Liver (tissue), 9 donors: ENCODE data around the gene UBAP1. TPM values are rescaled to one million over a fixed set of nuclear protein-coding genes. Genes with fewer than 3 reads are reported as not detected.

Source experiments
- DNase-seq: peaks from one replicate; pipeline ENCODE4 v3.0.0-alpha.2; 2017; ENCODE audit warnings: low spot score
- H3K27ac ChIP-seq, 2 donors: one replicate each; pipeline ENCODE4 v1.7.0; 2013; ENCODE audit warnings: inconsistent platforms in 2 of 2, low read length in 2 of 2, control low read depth in 1 of 2, low read depth in 1 of 2, mild to moderate bottlenecking in 1 of 2
- H3K27me3 ChIP-seq, 4 donors: one replicate each; pipeline versions ENCODE4 v1.6.1 to v1.7.0; 2013; ENCODE audit warnings: low read length in 3 of 4, inconsistent platforms in 1 of 4, mild to moderate bottlenecking in 1 of 4, moderate library complexity in 1 of 4; ENCODE audit not compliant: control insufficient read depth in 4 of 4, insufficient read depth in 4 of 4
- H3K36me3 ChIP-seq, 4 donors: one replicate each; pipeline versions ENCODE4 v1.6.1 to v1.7.0; 2013; ENCODE audit warnings: low read length in 3 of 4, mild to moderate bottlenecking in 3 of 4, low read depth in 1 of 4, moderate library complexity in 1 of 4; ENCODE audit not compliant: control insufficient read depth in 4 of 4, insufficient read depth in 3 of 4
- H3K4me1 ChIP-seq, 4 donors: one replicate each; pipeline versions ENCODE4 v1.6.1 to v1.7.0; 2013; ENCODE audit warnings: low read length in 3 of 4, mild to moderate bottlenecking in 3 of 4, moderate library complexity in 1 of 4; ENCODE audit not compliant: control insufficient read depth in 4 of 4, insufficient read depth in 4 of 4
- H3K4me3 ChIP-seq, 3 donors: one replicate each; pipeline versions ENCODE4 v1.6.1 to v1.7.0; 2013; ENCODE audit warnings: low read length in 3 of 3, control low read depth in 1 of 3, low read depth in 1 of 3, mild to moderate bottlenecking in 1 of 3
- H3K9ac ChIP-seq, 2 donors: one replicate each; pipeline ENCODE4 v1.7.0; 2013; ENCODE audit warnings: low read length in 2 of 2, mild to moderate bottlenecking in 2 of 2, moderate library complexity in 2 of 2, control low read depth in 1 of 2, low read depth in 1 of 2
- H3K9me3 ChIP-seq, 4 donors: one replicate each; pipeline versions ENCODE4 v1.6.1 to v1.7.0; 2013; ENCODE audit warnings: low read length in 3 of 4; ENCODE audit not compliant: control insufficient read depth in 4 of 4
- EGR1 ChIP-seq, 2 donors: IDR thresholded peaks; 2 replicates each; pipeline ENCODE4 v1.6.1; 2016 to 2018; ENCODE audit warnings: antibody characterized with exemption in 2 of 2, low read depth in 2 of 2
- FOXA1 ChIP-seq: IDR thresholded peaks from 2 replicates; pipeline ENCODE4 v1.6.1; 2016; ENCODE audit warnings: antibody characterized with exemption
- FOXA2 ChIP-seq: IDR thresholded peaks from 2 replicates; pipeline ENCODE4 v1.6.1; 2016; ENCODE audit warnings: antibody characterized with exemption
- HNF4A ChIP-seq, 2 donors: conservative IDR thresholded peaks; 2 replicates each; pipeline ENCODE4 v1.6.1; 2016; ENCODE audit warnings: antibody characterized with exemption in 2 of 2, mild to moderate bottlenecking in 2 of 2
- HNF4G ChIP-seq: IDR thresholded peaks from 2 replicates; pipeline ENCODE4 v1.6.1; 2016; ENCODE audit warnings: antibody characterized with exemption
- JUND ChIP-seq, 2 donors: IDR thresholded peaks; 2 replicates each; pipeline ENCODE4 v1.6.1; 2016; ENCODE audit warnings: antibody characterized with exemption in 2 of 2
- NR2F2 ChIP-seq: IDR thresholded peaks from 2 replicates; pipeline ENCODE4 v1.6.1; 2016; ENCODE audit warnings: antibody characterized with exemption
- RAD21 ChIP-seq, 2 donors: IDR thresholded peaks; 2 replicates each; pipeline ENCODE4 v1.6.1; 2016; ENCODE audit warnings: antibody characterized with exemption in 2 of 2, mild to moderate bottlenecking in 2 of 2
- RXRA ChIP-seq, 2 donors: IDR thresholded peaks; 2 replicates each; pipeline ENCODE4 v1.6.1; 2017 to 2018; ENCODE audit warnings: antibody characterized with exemption in 2 of 2, mild to moderate bottlenecking in 1 of 2
- SP1 ChIP-seq: IDR thresholded peaks from 2 replicates; pipeline ENCODE4 v1.6.1; 2018; ENCODE audit warnings: antibody characterized with exemption, mild to moderate bottlenecking
- TAF1 ChIP-seq: conservative IDR thresholded peaks from 2 replicates; pipeline ENCODE4 v1.6.1; 2016; ENCODE audit warnings: antibody characterized with exemption, mild to moderate bottlenecking
- WGBS: extraction: QIAGEN DNeasy Blood & Tissue Kit; methylation state at CpG from one replicate; pipeline ENCODE4 v1.1.7; 2013; 5-methylcytosine and 5-hydroxymethylcytosine counted together
- polyA plus RNA-seq, 2 donors: library from polyadenylated mRNA; stranded (reverse) in 1 of 2; unstranded in 1 of 2; fragments of 200-250 nt in 1 of 2; fragments of >200 nt in 1 of 2; fragmentation: Nextera tagmentation in 1 of 2; extraction: Ambion mirVana in 1 of 2; gene quantifications; one replicate each; pipeline versions ENCODE4 v1.2.1 to v1.2.3, GENCODE V29; 2013 to 2015
- total RNA-seq, 2 donors: library from RNA; depleted of rRNA; stranded (reverse); fragments of >200 nt; gene quantifications; one replicate each; pipeline ENCODE4 v1.2.3, GENCODE V29; 2014
- TF ChIP-seq, protein P1 (sequence below): IDR thresholded peaks from 2 replicates; pipeline ENCODE4 v1.6.1; 2016; ENCODE audit warnings: antibody characterized with exemption, mild to moderate bottlenecking
- TF ChIP-seq, protein P2 (sequence below): IDR thresholded peaks from 2 replicates; pipeline ENCODE4 v1.6.1; 2016; ENCODE audit warnings: antibody characterized with exemption
- TF ChIP-seq, protein P3 (sequence below): IDR thresholded peaks from 2 replicates; pipeline ENCODE4 v1.6.1; 2016; ENCODE audit warnings: antibody characterized with exemption
- TF ChIP-seq, protein P4 (sequence below): fragments of 150-350 bp; IDR thresholded peaks from 2 replicates; pipeline ENCODE4 v1.5.1; 2017; ENCODE audit warnings: improper control_type of control experiment, low read depth, low read length; ENCODE audit not compliant: missing input control
- donor health status: healthy.
- donor health status: healthy.
- donor health status: healthy.
- donor health status: healthy.
- donor health status: healthy.

UBAP1 gene
- total and polyA plus RNA-seq, 4 donors = 21.2 to 31.6 (median 23.7) TPM

DNA sequence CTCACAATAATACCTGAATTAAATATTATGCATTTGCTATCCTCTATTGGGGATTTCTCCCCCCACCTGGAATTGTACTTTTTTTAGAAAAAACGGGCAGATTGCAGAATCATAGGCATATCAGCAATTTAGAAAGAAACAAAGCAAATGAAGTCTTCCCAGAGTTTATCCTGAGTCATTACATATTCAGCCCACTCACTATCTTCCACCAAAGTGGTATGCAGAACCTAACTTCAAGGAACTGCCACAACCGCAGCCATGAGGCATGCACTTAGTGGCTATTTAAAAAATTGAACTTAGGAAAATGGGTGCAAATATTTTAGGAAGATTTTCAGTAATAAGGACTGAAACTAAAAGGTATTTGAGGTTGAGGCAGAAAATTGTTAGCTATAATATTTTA, 48.6 kb downstream of the UBAP1 start:
- H3K36me3 ChIP-seq = no peaks in the 10 kb centered on the region
- H3K4me1 ChIP-seq = peaks cover 2 to 21% (median 19%) of the 10 kb centered on the region in 4 donors
- WGBS = 90% methylated on average over 2 of the region's 2 CpGs

DNA sequence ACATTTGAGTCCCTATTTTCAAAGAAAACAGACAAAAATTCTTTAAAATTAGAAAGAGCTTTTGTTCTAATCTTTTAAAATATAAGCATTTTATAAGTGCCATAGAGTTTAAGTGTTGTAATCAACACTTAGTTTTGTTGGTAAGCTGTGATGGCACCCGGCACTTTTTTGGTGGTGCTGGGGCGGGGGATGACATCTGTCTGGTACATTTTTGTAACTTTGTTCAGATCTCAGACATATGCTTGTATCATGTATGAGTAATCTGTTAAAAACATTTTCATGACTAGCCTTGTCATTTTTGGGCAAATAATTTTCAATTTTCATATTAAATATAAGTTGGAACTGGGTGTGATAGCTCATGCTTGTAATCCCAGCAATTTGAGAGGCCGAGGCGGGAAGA, 51.7 kb downstream of the UBAP1 start:
- Histone ChIP-seq H3K36me3 (peaks cover 0 to 9% (median 2%) of the 10 kb centered on the region in 4 donors), H3K27ac (no peak overlapping the region), H3K9ac (no peak overlapping the region), H3K9me3 (no peaks in the 10 kb centered on the region), H3K27me3 (no peaks in the 10 kb centered on the region), H3K4me3 (no peak overlapping the region), H3K4me1 (peaks cover 2 to 17% (median 16%) of the 10 kb centered on the region in 4 donors)
- WGBS = 97% methylated on average over 4 of the region's 4 CpGs
- DNase-seq = no peak
- TF ChIP-seq FOXA2 (no peak), JUND (IDR thresholded peaks at IDR 0.05) (no peak), HNF4A (conservative IDR thresholded peaks at IDR 0.05) (no peak), EGR1 (IDR thresholded peaks at IDR 0.05; ENCODE audit: low read depth in 2 of 2) (no peak), NR2F2 (no peak), RXRA (IDR thresholded peaks at IDR 0.05) (no peak), RAD21 (IDR thresholded peaks at IDR 0.05) (no peak)
- TF ChIP-seq, protein P1, sequence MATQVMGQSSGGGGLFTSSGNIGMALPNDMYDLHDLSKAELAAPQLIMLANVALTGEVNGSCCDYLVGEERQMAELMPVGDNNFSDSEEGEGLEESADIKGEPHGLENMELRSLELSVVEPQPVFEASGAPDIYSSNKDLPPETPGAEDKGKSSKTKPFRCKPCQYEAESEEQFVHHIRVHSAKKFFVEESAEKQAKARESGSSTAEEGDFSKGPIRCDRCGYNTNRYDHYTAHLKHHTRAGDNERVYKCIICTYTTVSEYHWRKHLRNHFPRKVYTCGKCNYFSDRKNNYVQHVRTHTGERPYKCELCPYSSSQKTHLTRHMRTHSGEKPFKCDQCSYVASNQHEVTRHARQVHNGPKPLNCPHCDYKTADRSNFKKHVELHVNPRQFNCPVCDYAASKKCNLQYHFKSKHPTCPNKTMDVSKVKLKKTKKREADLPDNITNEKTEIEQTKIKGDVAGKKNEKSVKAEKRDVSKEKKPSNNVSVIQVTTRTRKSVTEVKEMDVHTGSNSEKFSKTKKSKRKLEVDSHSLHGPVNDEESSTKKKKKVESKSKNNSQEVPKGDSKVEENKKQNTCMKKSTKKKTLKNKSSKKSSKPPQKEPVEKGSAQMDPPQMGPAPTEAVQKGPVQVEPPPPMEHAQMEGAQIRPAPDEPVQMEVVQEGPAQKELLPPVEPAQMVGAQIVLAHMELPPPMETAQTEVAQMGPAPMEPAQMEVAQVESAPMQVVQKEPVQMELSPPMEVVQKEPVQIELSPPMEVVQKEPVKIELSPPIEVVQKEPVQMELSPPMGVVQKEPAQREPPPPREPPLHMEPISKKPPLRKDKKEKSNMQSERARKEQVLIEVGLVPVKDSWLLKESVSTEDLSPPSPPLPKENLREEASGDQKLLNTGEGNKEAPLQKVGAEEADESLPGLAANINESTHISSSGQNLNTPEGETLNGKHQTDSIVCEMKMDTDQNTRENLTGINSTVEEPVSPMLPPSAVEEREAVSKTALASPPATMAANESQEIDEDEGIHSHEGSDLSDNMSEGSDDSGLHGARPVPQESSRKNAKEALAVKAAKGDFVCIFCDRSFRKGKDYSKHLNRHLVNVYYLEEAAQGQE = no peak
- TF ChIP-seq, protein P2, sequence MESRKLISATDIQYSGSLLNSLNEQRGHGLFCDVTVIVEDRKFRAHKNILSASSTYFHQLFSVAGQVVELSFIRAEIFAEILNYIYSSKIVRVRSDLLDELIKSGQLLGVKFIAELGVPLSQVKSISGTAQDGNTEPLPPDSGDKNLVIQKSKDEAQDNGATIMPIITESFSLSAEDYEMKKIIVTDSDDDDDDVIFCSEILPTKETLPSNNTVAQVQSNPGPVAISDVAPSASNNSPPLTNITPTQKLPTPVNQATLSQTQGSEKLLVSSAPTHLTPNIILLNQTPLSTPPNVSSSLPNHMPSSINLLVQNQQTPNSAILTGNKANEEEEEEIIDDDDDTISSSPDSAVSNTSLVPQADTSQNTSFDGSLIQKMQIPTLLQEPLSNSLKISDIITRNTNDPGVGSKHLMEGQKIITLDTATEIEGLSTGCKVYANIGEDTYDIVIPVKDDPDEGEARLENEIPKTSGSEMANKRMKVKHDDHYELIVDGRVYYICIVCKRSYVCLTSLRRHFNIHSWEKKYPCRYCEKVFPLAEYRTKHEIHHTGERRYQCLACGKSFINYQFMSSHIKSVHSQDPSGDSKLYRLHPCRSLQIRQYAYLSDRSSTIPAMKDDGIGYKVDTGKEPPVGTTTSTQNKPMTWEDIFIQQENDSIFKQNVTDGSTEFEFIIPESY = no peak

More for the DNA sequence above, 48.6 kb downstream of the UBAP1 start:
- Histone ChIP-seq H3K27ac (peak overlapping the region in 1 of 2 donors; percentile 25), H3K4me3 (no peak overlapping the region), H3K27me3 (no peaks in the 10 kb centered on the region), H3K9me3 (no peaks in the 10 kb centered on the region), H3K9ac (no peak overlapping the region)
- TF ChIP-seq, protein P1 = no peak
- TF ChIP-seq HNF4G (no peak), FOXA1 (no peak), RAD21 (IDR thresholded peaks at IDR 0.05) (no peak), TAF1 (no peak), SP1 (no peak), NR2F2 (no peak)
- TF ChIP-seq, protein P3, sequence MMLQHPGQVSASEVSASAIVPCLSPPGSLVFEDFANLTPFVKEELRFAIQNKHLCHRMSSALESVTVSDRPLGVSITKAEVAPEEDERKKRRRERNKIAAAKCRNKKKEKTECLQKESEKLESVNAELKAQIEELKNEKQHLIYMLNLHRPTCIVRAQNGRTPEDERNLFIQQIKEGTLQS = no peak
- TF ChIP-seq, protein P2 = no peak
- TF ChIP-seq, protein P4, sequence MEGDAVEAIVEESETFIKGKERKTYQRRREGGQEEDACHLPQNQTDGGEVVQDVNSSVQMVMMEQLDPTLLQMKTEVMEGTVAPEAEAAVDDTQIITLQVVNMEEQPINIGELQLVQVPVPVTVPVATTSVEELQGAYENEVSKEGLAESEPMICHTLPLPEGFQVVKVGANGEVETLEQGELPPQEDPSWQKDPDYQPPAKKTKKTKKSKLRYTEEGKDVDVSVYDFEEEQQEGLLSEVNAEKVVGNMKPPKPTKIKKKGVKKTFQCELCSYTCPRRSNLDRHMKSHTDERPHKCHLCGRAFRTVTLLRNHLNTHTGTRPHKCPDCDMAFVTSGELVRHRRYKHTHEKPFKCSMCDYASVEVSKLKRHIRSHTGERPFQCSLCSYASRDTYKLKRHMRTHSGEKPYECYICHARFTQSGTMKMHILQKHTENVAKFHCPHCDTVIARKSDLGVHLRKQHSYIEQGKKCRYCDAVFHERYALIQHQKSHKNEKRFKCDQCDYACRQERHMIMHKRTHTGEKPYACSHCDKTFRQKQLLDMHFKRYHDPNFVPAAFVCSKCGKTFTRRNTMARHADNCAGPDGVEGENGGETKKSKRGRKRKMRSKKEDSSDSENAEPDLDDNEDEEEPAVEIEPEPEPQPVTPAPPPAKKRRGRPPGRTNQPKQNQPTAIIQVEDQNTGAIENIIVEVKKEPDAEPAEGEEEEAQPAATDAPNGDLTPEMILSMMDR = no peak
- DNase-seq = no peak
